Measurements from ENCODE around the gene SH2D2A.

Gene SH2D2A

DNA sequence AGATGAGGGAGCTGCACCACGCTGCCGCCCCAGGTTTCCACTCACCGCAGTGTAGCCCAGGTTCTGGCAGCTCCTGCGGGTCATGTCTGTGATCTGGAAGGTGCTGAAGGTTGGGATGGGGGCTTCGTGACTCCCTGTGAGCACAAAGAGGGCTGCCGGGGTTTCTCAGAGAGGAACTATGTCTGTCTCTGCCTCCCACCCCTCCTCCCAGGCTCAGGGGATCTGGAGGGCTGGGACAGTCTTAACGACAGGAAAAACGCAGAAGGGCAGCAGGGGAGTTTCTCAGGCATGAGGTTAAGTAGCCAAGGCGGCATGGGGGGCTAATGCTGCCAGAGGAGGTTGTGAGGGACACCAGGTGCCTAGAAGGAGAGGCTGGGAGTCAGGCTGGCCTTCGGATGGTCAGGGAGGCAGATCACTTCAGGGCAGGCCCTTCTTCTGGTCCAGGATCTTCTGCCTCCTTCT, 656 bp downstream of the SH2D2A start:
- no peak overlapping the region for H3K27ac ChIP-seq (replicated peaks)
- peaks cover 3% of the 10 kb centered on the region for H3K27me3 ChIP-seq (ENCODE audit: insufficient read depth, poor library complexity, severe bottlenecking)
- H3K4me3 ChIP-seq (replicated peaks; ENCODE audit: insufficient read depth, low read length) = no peak overlapping the region
- no peak for TF ChIP-seq GABPA (IDR thresholded peaks at IDR 0.05; ENCODE audit: low read depth)
- TF ChIP-seq, protein P1, sequence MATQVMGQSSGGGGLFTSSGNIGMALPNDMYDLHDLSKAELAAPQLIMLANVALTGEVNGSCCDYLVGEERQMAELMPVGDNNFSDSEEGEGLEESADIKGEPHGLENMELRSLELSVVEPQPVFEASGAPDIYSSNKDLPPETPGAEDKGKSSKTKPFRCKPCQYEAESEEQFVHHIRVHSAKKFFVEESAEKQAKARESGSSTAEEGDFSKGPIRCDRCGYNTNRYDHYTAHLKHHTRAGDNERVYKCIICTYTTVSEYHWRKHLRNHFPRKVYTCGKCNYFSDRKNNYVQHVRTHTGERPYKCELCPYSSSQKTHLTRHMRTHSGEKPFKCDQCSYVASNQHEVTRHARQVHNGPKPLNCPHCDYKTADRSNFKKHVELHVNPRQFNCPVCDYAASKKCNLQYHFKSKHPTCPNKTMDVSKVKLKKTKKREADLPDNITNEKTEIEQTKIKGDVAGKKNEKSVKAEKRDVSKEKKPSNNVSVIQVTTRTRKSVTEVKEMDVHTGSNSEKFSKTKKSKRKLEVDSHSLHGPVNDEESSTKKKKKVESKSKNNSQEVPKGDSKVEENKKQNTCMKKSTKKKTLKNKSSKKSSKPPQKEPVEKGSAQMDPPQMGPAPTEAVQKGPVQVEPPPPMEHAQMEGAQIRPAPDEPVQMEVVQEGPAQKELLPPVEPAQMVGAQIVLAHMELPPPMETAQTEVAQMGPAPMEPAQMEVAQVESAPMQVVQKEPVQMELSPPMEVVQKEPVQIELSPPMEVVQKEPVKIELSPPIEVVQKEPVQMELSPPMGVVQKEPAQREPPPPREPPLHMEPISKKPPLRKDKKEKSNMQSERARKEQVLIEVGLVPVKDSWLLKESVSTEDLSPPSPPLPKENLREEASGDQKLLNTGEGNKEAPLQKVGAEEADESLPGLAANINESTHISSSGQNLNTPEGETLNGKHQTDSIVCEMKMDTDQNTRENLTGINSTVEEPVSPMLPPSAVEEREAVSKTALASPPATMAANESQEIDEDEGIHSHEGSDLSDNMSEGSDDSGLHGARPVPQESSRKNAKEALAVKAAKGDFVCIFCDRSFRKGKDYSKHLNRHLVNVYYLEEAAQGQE (IDR thresholded peaks at IDR 0.05; ENCODE audit: insufficient replicate concordance, low read depth) = no peak
- no peak for TF ChIP-seq POLR2AphosphoS5 (IDR thresholded peaks at IDR 0.05; ENCODE audit: low read depth)
- TF ChIP-seq, protein P2, sequence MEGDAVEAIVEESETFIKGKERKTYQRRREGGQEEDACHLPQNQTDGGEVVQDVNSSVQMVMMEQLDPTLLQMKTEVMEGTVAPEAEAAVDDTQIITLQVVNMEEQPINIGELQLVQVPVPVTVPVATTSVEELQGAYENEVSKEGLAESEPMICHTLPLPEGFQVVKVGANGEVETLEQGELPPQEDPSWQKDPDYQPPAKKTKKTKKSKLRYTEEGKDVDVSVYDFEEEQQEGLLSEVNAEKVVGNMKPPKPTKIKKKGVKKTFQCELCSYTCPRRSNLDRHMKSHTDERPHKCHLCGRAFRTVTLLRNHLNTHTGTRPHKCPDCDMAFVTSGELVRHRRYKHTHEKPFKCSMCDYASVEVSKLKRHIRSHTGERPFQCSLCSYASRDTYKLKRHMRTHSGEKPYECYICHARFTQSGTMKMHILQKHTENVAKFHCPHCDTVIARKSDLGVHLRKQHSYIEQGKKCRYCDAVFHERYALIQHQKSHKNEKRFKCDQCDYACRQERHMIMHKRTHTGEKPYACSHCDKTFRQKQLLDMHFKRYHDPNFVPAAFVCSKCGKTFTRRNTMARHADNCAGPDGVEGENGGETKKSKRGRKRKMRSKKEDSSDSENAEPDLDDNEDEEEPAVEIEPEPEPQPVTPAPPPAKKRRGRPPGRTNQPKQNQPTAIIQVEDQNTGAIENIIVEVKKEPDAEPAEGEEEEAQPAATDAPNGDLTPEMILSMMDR (IDR thresholded peaks at IDR 0.05; ENCODE audit: insufficient read depth, low read length) = no peak
- no peak for TF ChIP-seq SPI1 (IDR thresholded peaks at IDR 0.05; ENCODE audit: borderline replicate concordance, low read depth)
- DNase-seq (ENCODE audit: low read depth in 1 of 2, low spot score in 1 of 2) = no peak

DNA sequence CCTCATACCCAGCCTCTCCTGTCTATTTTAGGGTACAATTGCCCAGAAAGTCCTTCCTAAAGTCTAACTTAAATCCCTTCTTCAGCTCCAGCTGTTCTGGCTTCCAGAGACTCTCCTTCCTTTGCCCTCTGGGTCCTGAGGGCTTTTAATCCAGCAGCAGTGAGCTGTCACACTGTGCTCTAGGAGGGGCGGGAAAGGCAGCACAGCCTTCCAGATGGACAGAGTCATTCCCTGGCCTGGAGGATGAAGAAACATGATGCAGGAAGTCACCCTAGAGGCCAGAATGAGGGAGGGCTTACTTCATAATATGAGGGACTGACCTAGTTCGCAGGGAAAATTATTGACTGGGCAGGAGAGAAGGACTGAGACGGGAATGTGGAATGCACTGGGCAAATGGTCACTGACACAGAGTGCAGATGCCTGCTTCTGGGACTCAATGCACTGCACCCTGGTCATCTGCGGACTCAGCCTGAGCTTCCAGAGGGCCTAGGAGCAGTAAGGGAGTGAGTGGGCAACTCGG, 1.3 kb downstream of the SH2D2A start:
- no peak overlapping the region for H3K4me3 ChIP-seq (replicated peaks; ENCODE audit: insufficient read depth, low read length)
- TF ChIP-seq GABPA (IDR thresholded peaks at IDR 0.05; ENCODE audit: low read depth) (no peak), SPI1 (IDR thresholded peaks at IDR 0.05; ENCODE audit: borderline replicate concordance, low read depth) (no peak), POLR2AphosphoS5 (IDR thresholded peaks at IDR 0.05; ENCODE audit: low read depth) (no peak)
- TF ChIP-seq, protein P1 (IDR thresholded peaks at IDR 0.05; ENCODE audit: insufficient replicate concordance, low read depth) = no peak
- TF ChIP-seq, protein P2 (IDR thresholded peaks at IDR 0.05; ENCODE audit: insufficient read depth, low read length) = no peak
- H3K27me3 ChIP-seq (ENCODE audit: insufficient read depth, poor library complexity, severe bottlenecking) = peaks cover 3% of the 10 kb centered on the region
- H3K27ac ChIP-seq (replicated peaks) = no peak overlapping the region
- DNase-seq (ENCODE audit: low read depth in 1 of 2, low spot score in 1 of 2) = no peak

DNA sequence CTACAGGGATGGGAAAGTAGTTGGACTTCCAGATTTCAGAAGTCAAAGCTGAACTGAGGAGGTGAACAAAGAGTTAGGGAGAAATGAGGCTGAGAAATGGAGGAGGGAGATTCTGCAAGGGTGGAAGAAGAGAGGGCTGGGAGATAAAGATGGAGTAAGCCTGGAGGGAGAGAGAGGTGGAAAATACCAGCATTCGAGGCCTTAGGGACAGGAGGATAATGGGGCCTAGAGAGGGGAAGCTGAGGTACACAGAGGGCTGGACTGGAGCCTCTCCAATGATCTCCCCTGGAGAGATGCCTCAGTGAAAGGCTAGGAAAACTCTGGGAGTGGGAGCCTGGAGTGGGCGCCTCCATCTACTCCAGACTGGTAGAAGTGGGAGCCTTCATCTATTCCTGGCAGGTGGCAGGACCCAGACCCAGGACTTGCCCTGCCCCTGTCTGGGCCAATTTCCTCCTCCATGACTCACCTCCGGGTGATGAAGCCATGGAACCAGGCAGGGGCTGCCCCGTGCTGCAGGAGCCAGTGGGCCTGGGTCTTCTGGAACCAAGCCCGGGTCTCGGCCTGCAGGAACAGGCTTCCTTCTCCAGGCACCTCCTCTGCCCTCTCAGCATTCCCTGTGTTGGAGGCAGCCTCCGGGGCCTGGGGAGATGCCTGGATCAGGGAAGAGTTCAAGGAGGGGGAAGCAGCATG, 1.9 kb downstream of the SH2D2A start:
- no peak overlapping the region for H3K4me3 ChIP-seq (replicated peaks; ENCODE audit: insufficient read depth, low read length)
- peaks cover 3% of the 10 kb centered on the region for H3K27me3 ChIP-seq (ENCODE audit: insufficient read depth, poor library complexity, severe bottlenecking)
- no peak for DNase-seq (ENCODE audit: low read depth in 1 of 2, low spot score in 1 of 2)
- H3K27ac ChIP-seq (replicated peaks) = no peak overlapping the region
- TF ChIP-seq GABPA (IDR thresholded peaks at IDR 0.05; ENCODE audit: low read depth) = no peak
- TF ChIP-seq POLR2AphosphoS5 (IDR thresholded peaks at IDR 0.05; ENCODE audit: low read depth) = no peak
- TF ChIP-seq, protein P2 (IDR thresholded peaks at IDR 0.05; ENCODE audit: insufficient read depth, low read length) = no peak
- no peak for TF ChIP-seq SPI1 (IDR thresholded peaks at IDR 0.05; ENCODE audit: borderline replicate concordance, low read depth)
- TF ChIP-seq, protein P1 (IDR thresholded peaks at IDR 0.05; ENCODE audit: insufficient replicate concordance, low read depth) = no peak
